Neural crest cell (in vitro differentiated cells): ENCODE measurements around the gene HS3ST5. TPM values are rescaled to one million over a fixed set of nuclear protein-coding genes. Genes with fewer than 3 reads are reported as not detected.

Experiments
- DNase-seq: peaks from one replicate; pipeline ENCODE4 v3.0.0; 2021; ENCODE audit warnings: low read depth, mixed read lengths, low spot score
- H3K27ac Mint-ChIP-seq: one replicate; pipeline ENCODE4 v1.8.0; 2021; ENCODE audit warnings: mild to moderate bottlenecking, mixed read lengths; ENCODE audit not compliant: unreplicated experiment
- H3K27me3 Mint-ChIP-seq: 2 replicates; pipeline ENCODE4 v1.8.0; 2021; ENCODE audit warnings: low read depth, mild to moderate bottlenecking, mixed read lengths
- H3K36me3 Mint-ChIP-seq: 2 replicates; pipeline ENCODE4 v1.8.0; 2021; ENCODE audit warnings: low read depth, mild to moderate bottlenecking, mixed read lengths
- H3K4me1 Mint-ChIP-seq: 2 replicates; pipeline ENCODE4 v1.8.0; 2021; ENCODE audit warnings: mixed read lengths
- H3K4me3 Mint-ChIP-seq: one replicate; pipeline ENCODE4 v1.8.0; 2021; ENCODE audit warnings: mild to moderate bottlenecking, mixed read lengths
- H3K9me3 Mint-ChIP-seq: 2 replicates; pipeline ENCODE4 v1.8.0; 2021; ENCODE audit warnings: mixed read lengths
- CTCF ChIP-seq: fragments of 200-600 bp; sonication (generic); conservative IDR thresholded peaks from 2 replicates; pipeline ENCODE4 v1.5.0; 2021; ENCODE audit warnings: antibody characterized with exemption, mild to moderate bottlenecking
- total RNA-seq: library from RNA; stranded (reverse); gene quantifications from 2 replicates; pipeline ENCODE4 v1.2.1, GENCODE V29; 2021

The HS3ST5 gene
- total RNA-seq, 1 donor from 2014 or later: 0.26 TPM

GRCh38 chr6:114344971-114345275 is 2.1 kb upstream of the HS3ST5 start:
- Mint-ChIP-seq H3K4me3 (no peak overlapping the region), H3K27me3 (peaks cover 56% of the 10 kb centered on the region), H3K4me1 (peaks cover 19% of the 10 kb centered on the region), H3K9me3 (peaks cover 6% of the 10 kb centered on the region), H3K36me3 (no peaks in the 10 kb centered on the region), H3K27ac (no peak overlapping the region)
- TF ChIP-seq CTCF: no peak
- DNase-seq: no peak

- Mint-ChIP-seq H3K9me3 (peaks cover under 1% of the 10 kb centered on the region), H3K27ac (no peak overlapping the region), H3K27me3 (peaks cover 61% of the 10 kb centered on the region), H3K4me1 (peaks cover 19% of the 10 kb centered on the region), H3K36me3 (no peaks in the 10 kb centered on the region), H3K4me3 (peak overlapping the region; percentile 82)
- TF ChIP-seq CTCF: no peak
- DNase-seq: no peak
Measured at GRCh38 chr6:114344246-114344970, 1.6 kb upstream of the HS3ST5 start.

DNA sequence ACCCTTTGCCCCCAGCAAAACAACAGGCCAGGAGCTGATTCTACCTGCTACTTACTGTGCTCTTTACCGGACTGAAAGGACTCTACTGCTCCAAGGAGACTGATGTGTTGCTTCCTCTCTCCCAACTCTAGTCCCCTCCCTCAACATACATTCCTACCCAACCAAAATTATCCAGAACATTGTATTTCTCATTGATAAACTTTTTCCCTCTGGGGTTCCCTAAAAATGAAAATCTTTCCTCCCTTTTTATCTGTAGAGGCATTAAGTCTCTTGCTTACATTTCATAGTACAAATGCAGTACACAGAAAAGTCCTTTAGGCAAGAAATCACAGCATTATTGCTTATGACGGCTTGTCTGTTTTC is 940 bp upstream of the HS3ST5 start:
- no peak for TF ChIP-seq CTCF
- peak overlapping the region; percentile 82 for H3K4me3 Mint-ChIP-seq
- no peak for DNase-seq
- no peaks in the 10 kb centered on the region for H3K9me3 Mint-ChIP-seq
- H3K27me3 Mint-ChIP-seq: peaks cover 67% of the 10 kb centered on the region
- H3K36me3 Mint-ChIP-seq: no peaks in the 10 kb centered on the region
- H3K4me1 Mint-ChIP-seq: peaks cover 19% of the 10 kb centered on the region
- no peak overlapping the region for H3K27ac Mint-ChIP-seq

- Mint-ChIP-seq H3K4me1 (peaks cover 19% of the 10 kb centered on the region), H3K36me3 (no peaks in the 10 kb centered on the region), H3K27ac (no peak overlapping the region), H3K4me3 (peak overlapping the region; percentile 90), H3K9me3 (no peaks in the 10 kb centered on the region), H3K27me3 (peaks cover 74% of the 10 kb centered on the region)
- TF ChIP-seq CTCF: no peak
- peak; percentile 6 for DNase-seq
Measured at GRCh38 chr6:114342086-114342825, 567 bp downstream of the HS3ST5 start.

GRCh38 chr6:114339706-114340105 is 3.1 kb downstream of the HS3ST5 start:
- TF ChIP-seq CTCF: no peak
- no peak for DNase-seq
- peak overlapping the region; percentile 22 for H3K4me3 Mint-ChIP-seq
- H3K27ac Mint-ChIP-seq: no peak overlapping the region
- H3K36me3 Mint-ChIP-seq: no peaks in the 10 kb centered on the region
- no peaks in the 10 kb centered on the region for H3K9me3 Mint-ChIP-seq
- H3K4me1 Mint-ChIP-seq: peaks cover 19% of the 10 kb centered on the region
- H3K27me3 Mint-ChIP-seq: peaks cover 61% of the 10 kb centered on the region
